WTC11 (cell line): ENCODE measurements around the gene SALL1. TPM values are rescaled to one million over a fixed set of nuclear protein-coding genes. Genes with fewer than 3 reads are reported as not detected.

Experiments
- ATAC-seq: fragments of 200-7000 bp; cut with Tn5 transposase; 2 replicates; pipeline ENCODE4 v1.10.0; 2021; ENCODE audit warnings: mild to moderate bottlenecking, moderate library complexity
- CTCF ChIA-PET: fragments of 300-600 bp; sonication (Branson Sonifier 250); formaldehyde crosslinking; loops from one replicate; lab custom pipeline; 2021; ENCODE audit warnings: antibody characterized with exemption; lab: Charles Lee
- POLR2A ChIA-PET: fragments of 350-600 bp; sonication (Branson Sonifier 250); formaldehyde crosslinking; loops from one replicate; lab custom pipeline; 2021; ENCODE audit warnings: antibody characterized with exemption; lab: Charles Lee
- DNase-seq: peaks from one replicate; pipeline ENCODE4 v3.0.0; 2021; ENCODE audit warnings: low spot score
- H3K27ac Mint-ChIP-seq: 2 replicates; pipeline ENCODE4 v1.8.0; 2021; ENCODE audit warnings: mixed read lengths
- H3K27me3 Mint-ChIP-seq: 2 replicates; pipeline ENCODE4 v1.8.0; 2021; ENCODE audit warnings: low read depth, mild to moderate bottlenecking, moderate library complexity, mixed read lengths
- H3K36me3 Mint-ChIP-seq: 2 replicates; pipeline ENCODE4 v1.8.0; 2021; ENCODE audit warnings: mixed read lengths
- H3K4me1 Mint-ChIP-seq: 2 replicates; pipeline ENCODE4 v1.8.0; 2022; ENCODE audit warnings: mixed read lengths
- H3K4me3 Mint-ChIP-seq: 2 replicates; pipeline ENCODE4 v1.8.0; 2021; ENCODE audit warnings: mild to moderate bottlenecking, moderate library complexity, mixed read lengths
- H3K9me3 Mint-ChIP-seq: 2 replicates; pipeline ENCODE4 v1.8.0; 2021; ENCODE audit warnings: mixed read lengths
- CBFB ChIP-seq: sonication (generic); formaldehyde crosslinking; IDR thresholded peaks from 2 replicates; pipeline ENCODE4 v1.8.1; 2022; ENCODE audit warnings: mild to moderate bottlenecking, low read depth, missing genetic modification reagents
- CREB1 ChIP-seq: sonication (generic); formaldehyde crosslinking; IDR thresholded peaks from 2 replicates; pipeline ENCODE4 v1.8.0; 2023; ENCODE audit warnings: mild to moderate bottlenecking, missing genetic modification reagents
- ELF4 ChIP-seq: sonication (generic); formaldehyde crosslinking; IDR thresholded peaks from 2 replicates; pipeline ENCODE4 v1.8.1; 2022; ENCODE audit warnings: low read depth, mild to moderate bottlenecking, moderate library complexity, missing genetic modification reagents
- FOXJ3 ChIP-seq: sonication (generic); formaldehyde crosslinking; IDR thresholded peaks from 2 replicates; pipeline ENCODE4 v1.9.0; 2021; ENCODE audit warnings: missing genetic modification reagents, mild to moderate bottlenecking, borderline replicate concordance
- FOXK1 ChIP-seq: sonication (generic); formaldehyde crosslinking; IDR thresholded peaks from 2 replicates; pipeline ENCODE4 v1.8.0; 2022; ENCODE audit warnings: mild to moderate bottlenecking, moderate library complexity, missing genetic modification reagents
- KAT7 ChIP-seq: sonication (generic); formaldehyde crosslinking; IDR thresholded peaks from 2 replicates; pipeline ENCODE4 v1.8.1; 2023; ENCODE audit warnings: missing genetic modification reagents, mild to moderate bottlenecking, borderline replicate concordance
- MXD4 ChIP-seq: fragments of 250-450 bp; sonication (Bioruptor Pico); IDR thresholded peaks from 2 replicates; pipeline ENCODE4 v1.8.0; 2021; ENCODE audit warnings: mild to moderate bottlenecking, moderate library complexity, borderline replicate concordance
- NFYB ChIP-seq: sonication (generic); formaldehyde crosslinking; conservative IDR thresholded peaks from 2 replicates; pipeline ENCODE4 v1.8.0; 2022; ENCODE audit warnings: low read depth, missing genetic modification reagents
- NR1H2 ChIP-seq: sonication (generic); formaldehyde crosslinking; IDR thresholded peaks from 2 replicates; pipeline ENCODE4 v1.9.0; 2021; ENCODE audit warnings: mild to moderate bottlenecking, moderate library complexity, missing genetic modification reagents
- OVOL2 ChIP-seq: fragments of 250-450 bp; sonication (Bioruptor Pico); IDR thresholded peaks from 2 replicates; pipeline ENCODE4 v1.9.0; 2021; ENCODE audit warnings: mild to moderate bottlenecking, borderline replicate concordance
- PRRX2 ChIP-seq: fragments of 250-450 bp; sonication (Bioruptor Pico); IDR thresholded peaks from 2 replicates; pipeline ENCODE4 v1.8.0; 2021; ENCODE audit warnings: mild to moderate bottlenecking
- RELA ChIP-seq: sonication (generic); formaldehyde crosslinking; IDR thresholded peaks from 2 replicates; pipeline ENCODE4 v1.8.1; 2022; ENCODE audit warnings: missing genetic modification reagents, mild to moderate bottlenecking, borderline replicate concordance
- SP1 ChIP-seq: sonication (generic); formaldehyde crosslinking; conservative IDR thresholded peaks from 2 replicates; pipeline ENCODE4 v1.8.1; 2022; ENCODE audit warnings: missing genetic modification reagents
- ZNF138 ChIP-seq: sonication (generic); formaldehyde crosslinking; conservative IDR thresholded peaks from 2 replicates; pipeline ENCODE4 v1.8.1; 2022; ENCODE audit warnings: mild to moderate bottlenecking, moderate library complexity, missing genetic modification reagents
- ZNF219 ChIP-seq: sonication (generic); formaldehyde crosslinking; IDR thresholded peaks from 2 replicates; pipeline ENCODE4 v1.8.0; 2023; ENCODE audit warnings: missing genetic modification reagents, mild to moderate bottlenecking, borderline replicate concordance
- total RNA-seq: library from RNA; stranded (reverse); gene quantifications from 3 replicates; pipeline ENCODE4 v1.2.3, GENCODE V29; 2021
- TF ChIP-seq, protein P1 (sequence below): sonication (generic); formaldehyde crosslinking; IDR thresholded peaks from 2 replicates; pipeline ENCODE4 v1.8.1; 2022; ENCODE audit warnings: low read depth, mild to moderate bottlenecking, moderate library complexity, missing genetic modification reagents, borderline replicate concordance
- TF ChIP-seq, protein P2 (sequence below): sonication (generic); formaldehyde crosslinking; IDR thresholded peaks from 2 replicates; pipeline ENCODE4 v1.8.1; 2023; ENCODE audit warnings: mild to moderate bottlenecking, missing genetic modification reagents, moderate library complexity
- TF ChIP-seq, protein P3 (sequence below): fragments of 250-450 bp; sonication (Bioruptor Pico); conservative IDR thresholded peaks from 2 replicates; pipeline ENCODE4 v1.9.0; 2021; ENCODE audit warnings: mild to moderate bottlenecking
- TF ChIP-seq, protein P4 (sequence below): sonication (generic); formaldehyde crosslinking; IDR thresholded peaks from 2 replicates; pipeline ENCODE4 v1.8.0; 2023; ENCODE audit warnings: missing genetic modification reagents
- TF ChIP-seq, protein P5 (sequence below): sonication (generic); formaldehyde crosslinking; IDR thresholded peaks from 2 replicates; pipeline ENCODE4 v1.8.1; 2022; ENCODE audit warnings: mild to moderate bottlenecking, missing genetic modification reagents, moderate library complexity, borderline replicate concordance
- TF ChIP-seq, protein P6 (sequence below): sonication (generic); formaldehyde crosslinking; IDR thresholded peaks from 2 replicates; pipeline ENCODE4 v1.8.0; 2022; ENCODE audit warnings: mild to moderate bottlenecking, missing genetic modification reagents
- TF ChIP-seq, protein P7 (sequence below): sonication (generic); formaldehyde crosslinking; IDR thresholded peaks from 2 replicates; pipeline ENCODE4 v1.8.1; 2022; ENCODE audit warnings: missing genetic modification reagents, borderline replicate concordance
- TF ChIP-seq, protein P8 (sequence below): sonication (generic); formaldehyde crosslinking; IDR thresholded peaks from 2 replicates; pipeline ENCODE4 v1.8.0; 2022; ENCODE audit warnings: mild to moderate bottlenecking, missing genetic modification reagents
- TF ChIP-seq, protein P9 (sequence below): sonication (generic); formaldehyde crosslinking; IDR thresholded peaks from 2 replicates; pipeline ENCODE4 v1.8.1; 2022; ENCODE audit warnings: mild to moderate bottlenecking, moderate library complexity, missing genetic modification reagents

SALL1 gene
- total RNA-seq, 1 experiment from 2014 or later = 63.9 TPM

DNA sequence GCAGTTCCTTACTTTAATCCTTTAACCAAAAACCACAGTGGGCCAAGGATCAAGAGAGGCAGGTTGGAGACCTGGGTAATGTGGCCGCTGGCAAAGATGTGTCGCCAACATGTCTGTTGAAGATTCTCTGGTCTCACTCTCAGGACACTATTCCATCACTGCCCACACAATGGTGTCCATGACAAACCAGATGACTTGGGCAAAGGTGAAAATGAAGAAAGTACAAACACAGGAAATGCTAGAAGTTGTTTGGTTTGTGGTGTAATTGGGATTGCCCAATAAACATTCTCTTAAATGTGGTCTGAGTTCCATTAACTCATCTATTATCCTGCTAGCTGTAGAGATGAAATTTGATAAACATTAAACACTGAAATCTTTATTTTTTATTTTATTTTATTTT lies 43.3 kb downstream of the SALL1 start (continued):
- TF ChIP-seq, protein P1, sequence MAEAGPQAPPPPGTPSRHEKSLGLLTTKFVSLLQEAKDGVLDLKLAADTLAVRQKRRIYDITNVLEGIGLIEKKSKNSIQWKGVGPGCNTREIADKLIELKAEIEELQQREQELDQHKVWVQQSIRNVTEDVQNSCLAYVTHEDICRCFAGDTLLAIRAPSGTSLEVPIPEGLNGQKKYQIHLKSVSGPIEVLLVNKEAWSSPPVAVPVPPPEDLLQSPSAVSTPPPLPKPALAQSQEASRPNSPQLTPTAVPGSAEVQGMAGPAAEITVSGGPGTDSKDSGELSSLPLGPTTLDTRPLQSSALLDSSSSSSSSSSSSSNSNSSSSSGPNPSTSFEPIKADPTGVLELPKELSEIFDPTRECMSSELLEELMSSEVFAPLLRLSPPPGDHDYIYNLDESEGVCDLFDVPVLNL (CRISPR knock-in tag) = no peak
- TF ChIP-seq, protein P2, sequence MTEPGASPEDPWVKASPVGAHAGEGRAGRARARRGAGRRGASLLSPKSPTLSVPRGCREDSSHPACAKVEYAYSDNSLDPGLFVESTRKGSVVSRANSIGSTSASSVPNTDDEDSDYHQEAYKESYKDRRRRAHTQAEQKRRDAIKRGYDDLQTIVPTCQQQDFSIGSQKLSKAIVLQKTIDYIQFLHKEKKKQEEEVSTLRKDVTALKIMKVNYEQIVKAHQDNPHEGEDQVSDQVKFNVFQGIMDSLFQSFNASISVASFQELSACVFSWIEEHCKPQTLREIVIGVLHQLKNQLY (CRISPR knock-in tag) = no peak
- TF ChIP-seq, protein P3, sequence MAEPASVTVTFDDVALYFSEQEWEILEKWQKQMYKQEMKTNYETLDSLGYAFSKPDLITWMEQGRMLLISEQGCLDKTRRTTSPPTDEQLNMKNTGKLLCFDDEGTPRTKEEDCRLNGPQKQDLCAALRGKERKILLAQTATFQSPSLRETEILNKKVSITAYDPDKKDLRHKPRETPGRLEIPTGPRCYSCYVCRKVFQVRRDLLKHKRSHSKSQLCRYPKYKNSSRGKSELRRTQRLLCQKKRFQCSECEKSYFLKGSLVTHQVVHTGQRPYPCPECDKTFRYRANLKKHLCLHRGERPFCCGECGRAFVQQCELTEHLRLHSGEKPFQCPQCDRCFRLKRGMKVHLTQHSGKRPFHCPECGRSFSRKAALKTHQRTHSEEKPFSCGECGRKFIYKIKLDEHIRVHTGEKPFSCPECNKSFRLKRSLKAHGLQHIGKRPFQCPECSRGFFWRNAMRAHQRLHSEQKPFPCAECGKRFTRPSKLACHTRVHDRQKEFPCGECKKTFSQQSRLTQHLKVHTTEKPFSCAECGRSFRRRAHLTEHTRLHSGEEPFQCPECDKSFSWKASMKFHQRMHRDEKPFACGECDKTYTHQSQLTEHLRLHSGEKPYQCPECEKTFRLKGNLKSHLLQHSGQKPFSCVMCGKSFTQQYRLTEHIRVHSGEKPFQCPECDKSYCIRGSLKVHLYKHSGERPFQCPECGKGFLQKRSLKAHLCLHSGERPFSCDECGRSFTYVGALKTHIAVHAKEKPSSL (CRISPR knock-in tag) = no peak
- TF ChIP-seq MXD4 (CRISPR knock-in tag) (no peak), FOXK1 (CRISPR knock-in tag) (no peak), NR1H2 (CRISPR knock-in tag) (no peak), PRRX2 (no peak), NFYB (CRISPR knock-in tag) (no peak), CBFB (CRISPR knock-in tag) (no peak)

DNA sequence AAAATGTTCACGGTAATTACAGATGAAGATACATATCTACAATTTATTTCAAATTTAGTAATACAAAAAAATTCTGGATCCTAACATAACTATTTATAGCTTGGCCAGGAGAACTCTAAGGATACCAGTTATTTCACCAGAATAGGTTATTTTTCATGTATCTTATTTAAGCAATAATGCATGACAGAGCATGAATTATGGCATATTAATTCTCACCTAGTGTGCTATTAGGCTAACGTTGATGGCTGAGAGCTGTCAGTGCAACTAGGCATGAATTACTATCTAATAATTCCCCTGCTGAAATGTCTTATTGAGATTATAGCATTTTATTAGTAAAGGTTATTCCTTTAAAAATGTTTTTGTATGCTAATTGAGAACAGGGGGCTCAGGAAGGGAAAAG lies 44.5 kb downstream of the SALL1 start:
- Mint-ChIP-seq H3K27ac (no peak overlapping the region), H3K9me3 (peaks cover 8% of the 10 kb centered on the region), H3K4me1 (peaks cover 18% of the 10 kb centered on the region), H3K4me3 (no peak overlapping the region), H3K36me3 (peaks cover 3% of the 10 kb centered on the region; the same call in 1 of the 2 replicates), H3K27me3 (peaks cover 16% of the 10 kb centered on the region)
- POLR2A ChIA-PET = no interaction called here
- CTCF ChIA-PET = interaction anchor here (0.7 kb wide), 1 partner anchor 8 kb away, joined by 3 read pairs; no protein-coding TSS in a partner anchor
- ATAC-seq (no peak), DNase-seq (no peak)
- TF ChIP-seq, protein P4, sequence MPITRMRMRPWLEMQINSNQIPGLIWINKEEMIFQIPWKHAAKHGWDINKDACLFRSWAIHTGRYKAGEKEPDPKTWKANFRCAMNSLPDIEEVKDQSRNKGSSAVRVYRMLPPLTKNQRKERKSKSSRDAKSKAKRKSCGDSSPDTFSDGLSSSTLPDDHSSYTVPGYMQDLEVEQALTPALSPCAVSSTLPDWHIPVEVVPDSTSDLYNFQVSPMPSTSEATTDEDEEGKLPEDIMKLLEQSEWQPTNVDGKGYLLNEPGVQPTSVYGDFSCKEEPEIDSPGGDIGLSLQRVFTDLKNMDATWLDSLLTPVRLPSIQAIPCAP = no peak
- TF ChIP-seq, protein P1 (CRISPR knock-in tag) = no peak
- TF ChIP-seq KAT7 (no peak), RELA (CRISPR knock-in tag) (no peak), ELF4 (no peak), OVOL2 (CRISPR knock-in tag) (no peak), ZNF219 (CRISPR knock-in tag) (no peak), FOXJ3 (CRISPR knock-in tag) (no peak), FOXK1 (CRISPR knock-in tag) (no peak), CREB1 (CRISPR knock-in tag) (no peak), SP1 (no peak), ZNF138 (CRISPR knock-in tag) (no peak)
- TF ChIP-seq, protein P5, sequence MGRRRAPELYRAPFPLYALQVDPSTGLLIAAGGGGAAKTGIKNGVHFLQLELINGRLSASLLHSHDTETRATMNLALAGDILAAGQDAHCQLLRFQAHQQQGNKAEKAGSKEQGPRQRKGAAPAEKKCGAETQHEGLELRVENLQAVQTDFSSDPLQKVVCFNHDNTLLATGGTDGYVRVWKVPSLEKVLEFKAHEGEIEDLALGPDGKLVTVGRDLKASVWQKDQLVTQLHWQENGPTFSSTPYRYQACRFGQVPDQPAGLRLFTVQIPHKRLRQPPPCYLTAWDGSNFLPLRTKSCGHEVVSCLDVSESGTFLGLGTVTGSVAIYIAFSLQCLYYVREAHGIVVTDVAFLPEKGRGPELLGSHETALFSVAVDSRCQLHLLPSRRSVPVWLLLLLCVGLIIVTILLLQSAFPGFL = no peak
- TF ChIP-seq, protein P6, sequence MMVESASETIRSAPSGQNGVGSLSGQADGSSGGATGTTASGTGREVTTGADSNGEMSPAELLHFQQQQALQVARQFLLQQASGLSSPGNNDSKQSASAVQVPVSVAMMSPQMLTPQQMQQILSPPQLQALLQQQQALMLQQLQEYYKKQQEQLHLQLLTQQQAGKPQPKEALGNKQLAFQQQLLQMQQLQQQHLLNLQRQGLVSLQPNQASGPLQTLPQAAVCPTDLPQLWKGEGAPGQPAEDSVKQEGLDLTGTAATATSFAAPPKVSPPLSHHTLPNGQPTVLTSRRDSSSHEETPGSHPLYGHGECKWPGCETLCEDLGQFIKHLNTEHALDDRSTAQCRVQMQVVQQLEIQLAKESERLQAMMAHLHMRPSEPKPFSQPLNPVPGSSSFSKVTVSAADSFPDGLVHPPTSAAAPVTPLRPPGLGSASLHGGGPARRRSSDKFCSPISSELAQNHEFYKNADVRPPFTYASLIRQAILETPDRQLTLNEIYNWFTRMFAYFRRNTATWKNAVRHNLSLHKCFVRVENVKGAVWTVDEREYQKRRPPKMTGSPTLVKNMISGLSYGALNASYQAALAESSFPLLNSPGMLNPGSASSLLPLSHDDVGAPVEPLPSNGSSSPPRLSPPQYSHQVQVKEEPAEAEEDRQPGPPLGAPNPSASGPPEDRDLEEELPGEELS (CRISPR knock-in tag) = no peak
- TF ChIP-seq, protein P7, sequence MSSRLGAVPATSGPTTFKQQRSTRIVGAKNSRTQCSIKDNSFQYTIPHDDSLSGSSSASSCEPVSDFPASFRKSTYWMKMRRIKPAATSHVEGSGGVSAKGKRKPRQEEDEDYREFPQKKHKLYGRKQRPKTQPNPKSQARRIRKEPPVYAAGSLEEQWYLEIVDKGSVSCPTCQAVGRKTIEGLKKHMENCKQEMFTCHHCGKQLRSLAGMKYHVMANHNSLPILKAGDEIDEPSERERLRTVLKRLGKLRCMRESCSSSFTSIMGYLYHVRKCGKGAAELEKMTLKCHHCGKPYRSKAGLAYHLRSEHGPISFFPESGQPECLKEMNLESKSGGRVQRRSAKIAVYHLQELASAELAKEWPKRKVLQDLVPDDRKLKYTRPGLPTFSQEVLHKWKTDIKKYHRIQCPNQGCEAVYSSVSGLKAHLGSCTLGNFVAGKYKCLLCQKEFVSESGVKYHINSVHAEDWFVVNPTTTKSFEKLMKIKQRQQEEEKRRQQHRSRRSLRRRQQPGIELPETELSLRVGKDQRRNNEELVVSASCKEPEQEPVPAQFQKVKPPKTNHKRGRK (CRISPR knock-in tag) = no peak
- TF ChIP-seq, protein P8, sequence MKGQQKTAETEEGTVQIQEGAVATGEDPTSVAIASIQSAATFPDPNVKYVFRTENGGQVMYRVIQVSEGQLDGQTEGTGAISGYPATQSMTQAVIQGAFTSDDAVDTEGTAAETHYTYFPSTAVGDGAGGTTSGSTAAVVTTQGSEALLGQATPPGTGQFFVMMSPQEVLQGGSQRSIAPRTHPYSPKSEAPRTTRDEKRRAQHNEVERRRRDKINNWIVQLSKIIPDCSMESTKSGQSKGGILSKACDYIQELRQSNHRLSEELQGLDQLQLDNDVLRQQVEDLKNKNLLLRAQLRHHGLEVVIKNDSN (CRISPR knock-in tag) = no peak
- TF ChIP-seq, protein P9, sequence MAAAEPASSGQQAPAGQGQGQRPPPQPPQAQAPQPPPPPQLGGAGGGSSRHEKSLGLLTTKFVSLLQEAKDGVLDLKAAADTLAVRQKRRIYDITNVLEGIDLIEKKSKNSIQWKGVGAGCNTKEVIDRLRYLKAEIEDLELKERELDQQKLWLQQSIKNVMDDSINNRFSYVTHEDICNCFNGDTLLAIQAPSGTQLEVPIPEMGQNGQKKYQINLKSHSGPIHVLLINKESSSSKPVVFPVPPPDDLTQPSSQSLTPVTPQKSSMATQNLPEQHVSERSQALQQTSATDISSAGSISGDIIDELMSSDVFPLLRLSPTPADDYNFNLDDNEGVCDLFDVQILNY (CRISPR knock-in tag) = no peak
